Testis (tissue), 2 donors: ENCODE data around the gene CCNYL1.

Source experiments
- POLR2A ChIP-seq: fragments of 450-650 bp; IDR thresholded peaks from one replicate; pipeline ENCODE4 v1.6.1; 2017; ENCODE audit warnings: antibody characterized with exemption, mild to moderate bottlenecking, moderate library complexity
- TF ChIP-seq, protein P1 (sequence below), 3 experiments: fragments of 450-650 bp in 2 of 3; fragments of 200-600 bp in 1 of 3; sonication (generic) in 1 of 3; IDR thresholded peaks; one replicate each; pipeline ENCODE4 v1.5.1; 2016 to 2019; ENCODE audit warnings: antibody characterized with exemption in 3 of 3, mild to moderate bottlenecking in 2 of 3, moderate library complexity in 1 of 3

DNA sequence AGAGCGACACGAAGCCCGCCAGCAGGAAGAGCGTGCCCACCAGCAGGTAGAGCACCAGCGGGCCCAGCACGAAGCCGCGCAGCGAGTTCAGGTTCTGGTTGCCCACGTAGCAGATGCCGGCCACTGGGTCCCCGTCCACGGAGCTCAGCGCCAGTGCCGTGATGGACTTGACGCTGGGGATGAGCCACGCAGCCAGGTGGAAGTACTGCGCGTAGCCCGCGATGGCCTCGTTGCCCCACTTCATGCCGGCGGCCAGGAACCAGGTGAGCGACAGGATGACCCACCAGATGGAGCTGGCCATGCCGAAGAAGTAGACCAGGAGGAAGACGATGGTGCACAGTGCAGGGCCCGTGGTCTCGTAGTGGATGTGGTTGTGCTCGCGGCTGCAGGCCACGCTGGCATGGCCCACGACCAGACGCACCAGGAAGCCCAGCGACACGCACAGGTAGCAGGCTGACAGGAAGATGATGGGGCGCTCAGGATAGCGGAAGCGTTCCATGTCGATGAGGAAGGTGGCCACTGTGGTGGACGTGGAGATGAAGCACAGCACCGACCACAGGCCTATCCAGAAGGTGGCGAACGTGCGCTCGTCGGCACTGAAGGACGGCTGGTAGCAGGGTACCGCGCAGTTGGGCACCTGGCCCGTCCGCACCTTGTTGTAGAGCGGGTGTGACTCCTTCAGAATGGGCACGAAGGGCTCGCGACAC is 56.2 kb downstream of the CCNYL1 start:
- no peak for TF ChIP-seq POLR2A
- TF ChIP-seq, protein P1, sequence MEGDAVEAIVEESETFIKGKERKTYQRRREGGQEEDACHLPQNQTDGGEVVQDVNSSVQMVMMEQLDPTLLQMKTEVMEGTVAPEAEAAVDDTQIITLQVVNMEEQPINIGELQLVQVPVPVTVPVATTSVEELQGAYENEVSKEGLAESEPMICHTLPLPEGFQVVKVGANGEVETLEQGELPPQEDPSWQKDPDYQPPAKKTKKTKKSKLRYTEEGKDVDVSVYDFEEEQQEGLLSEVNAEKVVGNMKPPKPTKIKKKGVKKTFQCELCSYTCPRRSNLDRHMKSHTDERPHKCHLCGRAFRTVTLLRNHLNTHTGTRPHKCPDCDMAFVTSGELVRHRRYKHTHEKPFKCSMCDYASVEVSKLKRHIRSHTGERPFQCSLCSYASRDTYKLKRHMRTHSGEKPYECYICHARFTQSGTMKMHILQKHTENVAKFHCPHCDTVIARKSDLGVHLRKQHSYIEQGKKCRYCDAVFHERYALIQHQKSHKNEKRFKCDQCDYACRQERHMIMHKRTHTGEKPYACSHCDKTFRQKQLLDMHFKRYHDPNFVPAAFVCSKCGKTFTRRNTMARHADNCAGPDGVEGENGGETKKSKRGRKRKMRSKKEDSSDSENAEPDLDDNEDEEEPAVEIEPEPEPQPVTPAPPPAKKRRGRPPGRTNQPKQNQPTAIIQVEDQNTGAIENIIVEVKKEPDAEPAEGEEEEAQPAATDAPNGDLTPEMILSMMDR (IDR thresholded peaks at IDR 0.05): no peak
